HEK293 (cell line): ENCODE data around the gene NPC1.

Experiments used
- CTCF ChIP-seq: fragments of 450-650 bp; formaldehyde crosslinking; IDR thresholded peaks from 2 replicates; pipeline ENCODE4 v1.5.1; 2016; ENCODE audit warnings: missing biosample characterization, missing genetic modification characterization
- GFI1B ChIP-seq: fragments of 450-650 bp; formaldehyde crosslinking; IDR thresholded peaks from 2 replicates; pipeline ENCODE4 v1.5.1; 2016; ENCODE audit warnings: missing biosample characterization, missing genetic modification characterization
- GLI4 ChIP-seq: fragments of 450-650 bp; formaldehyde crosslinking; IDR thresholded peaks from 2 replicates; pipeline ENCODE4 v1.5.1; 2016; ENCODE audit warnings: missing biosample characterization, missing genetic modification characterization
- HOXC10 ChIP-seq: sonication (generic); formaldehyde crosslinking; IDR thresholded peaks from 2 replicates; pipeline ENCODE4 v1.8.1; 2023; ENCODE audit warnings: mild to moderate bottlenecking, missing genetic modification reagents
- PBX3 ChIP-seq: sonication (generic); formaldehyde crosslinking; IDR thresholded peaks from 2 replicates; pipeline ENCODE4 v1.8.1; 2022; ENCODE audit warnings: mild to moderate bottlenecking, moderate library complexity, missing genetic modification reagents
- TCF7L2 ChIP-seq: IDR thresholded peaks from 2 replicates; pipeline ENCODE4 v1.6.1; 2011; ENCODE audit warnings: low read depth, mild to moderate bottlenecking, inconsistent platforms, low read length, moderate library complexity, borderline replicate concordance
- YY1 ChIP-seq: fragments of 450-650 bp; formaldehyde crosslinking; IDR thresholded peaks from 2 replicates; pipeline ENCODE4 v1.5.1; 2018; ENCODE audit warnings: missing biosample characterization, missing genetic modification characterization
- ZNF140 ChIP-seq: fragments of 450-650 bp; formaldehyde crosslinking; IDR thresholded peaks from 2 replicates; pipeline ENCODE4 v1.5.1; 2016; ENCODE audit warnings: missing biosample characterization, missing genetic modification characterization
- ZNF510 ChIP-seq: fragments of 450-650 bp; formaldehyde crosslinking; IDR thresholded peaks from 2 replicates; pipeline ENCODE4 v1.5.1; 2018; ENCODE audit warnings: mild to moderate bottlenecking, missing genetic modification characterization, missing biosample characterization; ENCODE audit not compliant: insufficient replicate concordance
- ZNF629 ChIP-seq: fragments of 450-650 bp; formaldehyde crosslinking; IDR thresholded peaks from 2 replicates; pipeline ENCODE4 v1.5.1; 2017; ENCODE audit warnings: missing biosample characterization, missing genetic modification characterization
- ZSCAN30 ChIP-seq: fragments of 450-650 bp; IDR thresholded peaks from 2 replicates; pipeline ENCODE4 v1.5.1; 2018; ENCODE audit warnings: missing biosample characterization, mild to moderate bottlenecking, missing genetic modification characterization, moderate library complexity
- TF ChIP-seq, protein P1 (sequence below): fragments of 450-650 bp; formaldehyde crosslinking; IDR thresholded peaks from 2 replicates; pipeline ENCODE4 v1.5.1; 2016; ENCODE audit warnings: missing biosample characterization, missing genetic modification characterization
- TF ChIP-seq, protein P2 (sequence below): fragments of 450-650 bp; formaldehyde crosslinking; IDR thresholded peaks from 2 replicates; pipeline ENCODE4 v1.5.1; 2017; ENCODE audit warnings: missing biosample characterization, missing genetic modification characterization
- TF ChIP-seq, protein P3 (sequence below): fragments of 450-650 bp; formaldehyde crosslinking; IDR thresholded peaks from 2 replicates; pipeline ENCODE4 v1.5.1; 2016; ENCODE audit warnings: missing biosample characterization, missing genetic modification characterization, borderline replicate concordance

DNA sequence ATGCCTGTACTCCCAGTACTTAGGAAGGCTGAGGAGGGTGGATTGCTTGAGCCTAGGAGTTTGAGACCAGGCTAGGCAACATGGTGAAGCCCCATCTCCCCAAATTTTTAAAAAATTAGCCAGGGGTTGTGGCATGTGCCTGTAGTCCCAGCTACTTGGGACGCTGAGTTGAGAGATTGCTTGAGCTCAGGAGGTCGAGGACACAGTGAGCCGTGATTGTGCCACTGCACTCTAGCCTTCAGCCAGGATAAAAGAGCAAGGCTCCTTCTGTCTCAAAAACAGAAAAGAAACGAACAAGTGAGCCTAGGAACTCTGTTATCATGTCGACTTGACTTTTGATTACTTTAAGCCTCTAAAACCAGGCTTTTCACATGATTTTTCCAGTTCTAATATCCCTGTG is 13.7 kb downstream of the NPC1 start:
- TF ChIP-seq CTCF (tag by site-specific recombination) (no peak), ZNF629 (no peak), ZSCAN30 (no peak), GLI4 (no peak), GFI1B (tag by site-specific recombination) (no peak), HOXC10 (CRISPR knock-in tag) (no peak), PBX3 (CRISPR knock-in tag) (no peak), TCF7L2 (no peak), ZNF140 (tag by site-specific recombination) (no peak), ZNF510 (tag by site-specific recombination) (no peak), YY1 (tag by site-specific recombination) (no peak)
- TF ChIP-seq, protein P1, sequence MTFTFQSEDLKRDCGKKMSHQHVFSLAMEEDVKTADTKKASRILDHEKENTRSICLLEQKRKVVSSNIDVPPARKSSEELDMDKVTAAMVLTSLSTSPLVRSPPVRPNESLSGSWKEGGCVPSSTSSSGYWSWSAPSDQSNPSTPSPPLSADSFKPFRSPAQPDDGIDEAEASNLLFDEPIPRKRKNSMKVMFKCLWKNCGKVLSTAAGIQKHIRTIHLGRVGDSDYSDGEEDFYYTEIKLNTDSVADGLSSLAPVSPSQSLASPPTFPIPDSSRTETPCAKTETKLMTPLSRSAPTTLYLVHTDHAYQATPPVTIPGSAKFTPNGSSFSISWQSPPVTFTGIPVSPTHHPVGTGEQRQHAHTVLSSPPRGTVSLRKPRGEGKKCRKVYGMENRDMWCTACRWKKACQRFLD (tag by site-specific recombination) = no peak
- TF ChIP-seq, protein P2, sequence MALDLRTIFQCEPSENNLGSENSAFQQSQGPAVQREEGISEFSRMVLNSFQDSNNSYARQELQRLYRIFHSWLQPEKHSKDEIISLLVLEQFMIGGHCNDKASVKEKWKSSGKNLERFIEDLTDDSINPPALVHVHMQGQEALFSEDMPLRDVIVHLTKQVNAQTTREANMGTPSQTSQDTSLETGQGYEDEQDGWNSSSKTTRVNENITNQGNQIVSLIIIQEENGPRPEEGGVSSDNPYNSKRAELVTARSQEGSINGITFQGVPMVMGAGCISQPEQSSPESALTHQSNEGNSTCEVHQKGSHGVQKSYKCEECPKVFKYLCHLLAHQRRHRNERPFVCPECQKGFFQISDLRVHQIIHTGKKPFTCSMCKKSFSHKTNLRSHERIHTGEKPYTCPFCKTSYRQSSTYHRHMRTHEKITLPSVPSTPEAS (tag by site-specific recombination) = no peak
- TF ChIP-seq, protein P3, sequence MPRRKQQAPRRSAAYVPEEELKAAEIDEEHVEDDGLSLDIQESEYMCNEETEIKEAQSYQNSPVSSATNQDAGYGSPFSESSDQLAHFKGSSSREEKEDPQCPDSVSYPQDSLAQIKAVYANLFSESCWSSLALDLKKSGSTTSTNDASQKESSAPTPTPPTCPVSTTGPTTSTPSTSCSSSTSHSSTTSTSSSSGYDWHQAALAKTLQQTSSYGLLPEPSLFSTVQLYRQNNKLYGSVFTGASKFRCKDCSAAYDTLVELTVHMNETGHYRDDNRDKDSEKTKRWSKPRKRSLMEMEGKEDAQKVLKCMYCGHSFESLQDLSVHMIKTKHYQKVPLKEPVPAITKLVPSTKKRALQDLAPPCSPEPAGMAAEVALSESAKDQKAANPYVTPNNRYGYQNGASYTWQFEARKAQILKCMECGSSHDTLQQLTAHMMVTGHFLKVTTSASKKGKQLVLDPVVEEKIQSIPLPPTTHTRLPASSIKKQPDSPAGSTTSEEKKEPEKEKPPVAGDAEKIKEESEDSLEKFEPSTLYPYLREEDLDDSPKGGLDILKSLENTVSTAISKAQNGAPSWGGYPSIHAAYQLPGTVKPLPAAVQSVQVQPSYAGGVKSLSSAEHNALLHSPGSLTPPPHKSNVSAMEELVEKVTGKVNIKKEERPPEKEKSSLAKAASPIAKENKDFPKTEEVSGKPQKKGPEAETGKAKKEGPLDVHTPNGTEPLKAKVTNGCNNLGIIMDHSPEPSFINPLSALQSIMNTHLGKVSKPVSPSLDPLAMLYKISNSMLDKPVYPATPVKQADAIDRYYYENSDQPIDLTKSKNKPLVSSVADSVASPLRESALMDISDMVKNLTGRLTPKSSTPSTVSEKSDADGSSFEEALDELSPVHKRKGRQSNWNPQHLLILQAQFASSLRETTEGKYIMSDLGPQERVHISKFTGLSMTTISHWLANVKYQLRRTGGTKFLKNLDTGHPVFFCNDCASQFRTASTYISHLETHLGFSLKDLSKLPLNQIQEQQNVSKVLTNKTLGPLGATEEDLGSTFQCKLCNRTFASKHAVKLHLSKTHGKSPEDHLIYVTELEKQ = no peak
